NCI-H2081 (cell line): ENCODE data around the gene TFIP11.
"Not testable (repeated sequence)": the region's sequence is repeated elsewhere in the genome, so short reads cannot be mapped to it uniquely, and the experiment has no call there.

Experiments used
- DNase-seq, 2 experiments: peaks; one replicate each; lab custom pipeline; 2025; lab: John Stamatoyannopoulos, UW

TFIP11 gene

GRCh38 chr22:26541167-26541819 lies 29.0 kb upstream of the TFIP11 start:
- DNase-seq: no peak

GRCh38 chr22:26540119-26540518 lies 27.8 kb upstream of the TFIP11 start:
- no peak for DNase-seq

- DNase-seq: no peak
These were observed 24.5 kb upstream of the TFIP11 start for GRCh38 chr22:26536762-26537134.

- DNase-seq: no peak
These were observed 23.9 kb upstream of the TFIP11 start for GRCh38 chr22:26536056-26536761.

GRCh38 chr22:26535603-26535908 lies 23.3 kb upstream of the TFIP11 start:
- DNase-seq: no peak

- DNase-seq: no peak
These were observed 22.8 kb upstream of the TFIP11 start for GRCh38 chr22:26534874-26535602.

- DNase-seq: no peak
These were observed 22.0 kb upstream of the TFIP11 start for GRCh38 chr22:26534171-26534855.

GRCh38 chr22:26529345-26529744 lies 17.1 kb upstream of the TFIP11 start:
- no peak for DNase-seq

- DNase-seq: not testable (repeated sequence)
These were observed 16.2 kb upstream of the TFIP11 start for GRCh38 chr22:26528518-26528917.

- DNase-seq: no peak
These were observed 15.5 kb upstream of the TFIP11 start for GRCh38 chr22:26527574-26528465.

GRCh38 chr22:26527167-26527566 lies 14.9 kb upstream of the TFIP11 start:
- DNase-seq: no peak

- DNase-seq: no peak
These were observed 13.8 kb upstream of the TFIP11 start for GRCh38 chr22:26525946-26526564.

- DNase-seq: no peak
These were observed 12.6 kb upstream of the TFIP11 start for GRCh38 chr22:26524870-26525269.

GRCh38 chr22:26522592-26522991 lies 10.3 kb upstream of the TFIP11 start:
- no peak for DNase-seq

- no peak for DNase-seq
These were observed 9.7 kb upstream of the TFIP11 start for GRCh38 chr22:26522012-26522411.

GRCh38 chr22:26517429-26517828 lies 5.2 kb upstream of the TFIP11 start:
- DNase-seq: no peak

GRCh38 chr22:26516503-26516902 lies 4.2 kb upstream of the TFIP11 start:
- DNase-seq: no peak

GRCh38 chr22:26515931-26516330 lies 3.7 kb upstream of the TFIP11 start:
- no peak for DNase-seq

GRCh38 chr22:26514419-26515161 lies 2.3 kb upstream of the TFIP11 start:
- no peak for DNase-seq

- no peak for DNase-seq
These were observed 1.6 kb upstream of the TFIP11 start for GRCh38 chr22:26513838-26514237.

- DNase-seq: no peak
These were observed 4.1 kb downstream of the TFIP11 start for GRCh38 chr22:26508148-26508547.
